ENCODE results near the gene TAF10. TPM values are rescaled to one million over a fixed set of nuclear protein-coding genes. Genes with fewer than 3 reads are reported as not detected.

The TAF10 gene
- total RNA-seq, 1 donor from 2014 or later, result 79.4 TPM

DNA sequence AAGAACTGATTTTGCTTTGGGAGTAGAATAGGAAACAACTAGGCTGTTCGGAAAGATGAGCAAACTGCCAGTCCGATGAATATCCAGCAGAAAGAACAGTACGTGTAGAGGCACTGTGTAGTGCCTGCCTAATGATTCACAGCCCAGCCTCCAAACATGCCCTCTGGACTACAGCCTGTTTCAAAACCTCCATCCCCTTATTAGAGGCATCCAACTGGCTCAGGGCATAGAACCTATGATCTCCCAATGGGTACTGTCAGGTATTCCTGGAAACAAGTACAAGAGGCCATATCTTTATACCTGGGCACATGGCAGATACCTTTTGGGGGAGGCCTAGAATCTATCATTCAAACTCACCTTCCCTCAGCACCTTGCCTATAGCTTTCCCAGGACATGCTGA is 13.5 kb downstream of the TAF10 start:
- ATAC-seq (no peak), DNase-seq (ENCODE audit: low spot score) (no peak)
- intact Hi-C loops (cut with DNase I), result no loop called here

DNA sequence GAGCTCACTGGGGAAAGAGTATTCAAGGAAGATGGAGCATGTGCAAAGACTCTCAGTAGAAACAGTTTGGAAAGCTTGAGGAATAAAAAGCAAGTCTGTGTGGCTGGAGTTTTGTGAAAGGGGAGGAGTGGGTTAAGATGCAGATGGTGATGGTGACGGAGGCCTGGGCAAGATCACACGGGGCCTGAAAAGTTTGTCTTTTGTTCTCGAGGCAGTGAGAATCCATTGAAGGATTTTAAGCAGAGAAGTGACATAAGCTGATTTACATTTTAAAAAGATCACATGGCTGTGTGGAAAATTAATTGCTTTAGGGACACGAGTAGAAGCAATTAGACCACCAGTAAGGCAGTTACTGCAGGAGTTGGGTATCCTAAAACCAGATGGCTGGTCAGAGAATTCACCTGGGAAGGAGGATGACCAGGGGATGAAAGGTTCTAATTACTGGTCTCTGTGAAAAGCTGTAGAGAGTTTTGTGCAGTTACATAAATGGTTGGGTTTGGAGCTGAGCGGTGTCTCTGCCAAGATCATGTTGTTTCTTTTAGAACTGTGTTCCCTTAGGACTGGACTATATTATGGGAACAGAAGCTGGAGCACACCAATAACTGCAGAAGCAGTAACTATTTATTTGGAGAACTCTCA is 15.7 kb downstream of the TAF10 start:
- intact Hi-C loops (cut with DNase I), result no loop called here
- DNase-seq (ENCODE audit: low spot score), result no peak
- peak; percentile 85 for ATAC-seq

DNA sequence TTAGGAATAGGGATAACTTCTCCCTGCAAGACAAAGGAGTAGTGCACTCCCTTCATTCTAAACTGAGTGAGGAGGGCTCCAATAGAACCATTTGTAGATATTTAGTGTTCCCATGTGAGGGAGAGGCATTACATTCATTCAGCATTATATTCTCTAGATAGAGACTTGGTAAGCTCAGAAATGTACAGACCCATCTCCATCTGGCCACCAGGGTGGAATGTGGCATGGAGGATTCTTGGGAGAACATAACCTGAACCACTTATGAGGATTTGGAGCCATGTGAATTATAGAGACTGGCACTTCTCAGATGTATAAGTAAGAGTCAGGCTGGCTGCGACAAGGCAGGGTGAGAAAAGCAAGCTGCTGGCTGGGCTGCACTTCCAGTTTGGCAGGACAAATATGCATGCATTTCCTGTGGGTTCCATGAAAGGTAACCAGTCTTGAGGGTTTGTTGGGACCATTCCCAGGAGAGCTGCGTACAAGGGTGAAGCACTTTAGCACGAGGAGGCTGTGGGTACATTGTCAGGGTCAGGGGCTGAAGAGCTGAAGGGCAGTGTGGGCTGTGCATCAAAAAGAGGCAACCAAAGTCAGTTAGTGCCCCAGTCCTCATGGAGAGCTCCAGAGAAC is 17.8 kb downstream of the TAF10 start:
- intact Hi-C loops (cut with DNase I), result no loop called here
- ATAC-seq, result no peak

DNA sequence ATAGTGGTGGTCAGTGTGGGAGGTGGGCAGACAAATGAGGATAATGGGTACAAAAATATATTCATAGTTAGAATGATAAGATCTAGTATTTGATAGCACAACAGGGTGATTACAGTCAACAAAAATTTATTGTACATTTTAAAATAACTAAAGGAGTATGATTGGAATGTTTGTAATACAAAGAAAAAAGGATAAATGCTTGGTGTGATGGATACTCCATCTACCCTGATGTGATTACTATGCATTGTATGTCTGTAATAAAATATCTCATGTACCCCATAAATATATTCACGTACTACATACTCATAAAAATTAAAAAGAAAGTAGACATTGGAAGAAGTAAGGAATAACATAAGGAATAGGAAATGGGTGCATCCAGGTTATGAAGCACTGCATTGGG is 24.0 kb downstream of the TAF10 start:
- no peak for ATAC-seq
- DNase-seq (ENCODE audit: low spot score), result no peak
- intact Hi-C loops (cut with DNase I), result no loop called here

More for the DNA sequence above, 17.8 kb downstream of the TAF10 start:
- DNase-seq (ENCODE audit: low spot score), result no peak

DNA sequence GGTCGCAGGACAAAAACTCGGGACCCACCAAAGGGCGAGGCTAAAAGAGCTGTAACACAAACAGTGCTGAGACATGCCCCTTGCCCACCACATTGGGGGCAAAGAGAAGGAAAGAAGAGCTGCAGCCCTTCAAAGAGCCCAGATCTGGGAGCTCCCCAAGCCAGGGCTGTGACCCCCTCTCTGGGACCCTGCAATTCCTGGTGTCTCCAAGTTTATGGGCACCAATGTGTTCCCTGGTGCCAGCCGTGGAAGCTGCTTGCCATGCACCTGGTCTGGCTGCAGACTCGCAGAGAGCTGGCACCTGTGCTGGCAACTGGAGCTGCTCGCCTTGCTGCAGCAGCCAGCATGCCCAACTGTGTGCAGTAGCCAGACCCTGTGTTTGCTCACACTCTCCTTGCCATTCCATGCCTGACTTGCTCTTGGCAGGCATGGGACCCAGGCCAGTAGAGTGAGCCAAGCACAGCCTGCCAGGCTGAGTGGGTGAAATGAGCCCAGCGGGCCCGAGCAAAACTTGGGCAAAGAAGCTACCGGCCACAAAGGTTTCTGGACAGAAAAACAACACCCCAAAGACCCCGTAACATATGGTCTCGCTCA is 24.6 kb downstream of the TAF10 start:
- ATAC-seq, result no peak
- no peak for DNase-seq (ENCODE audit: low spot score)
- intact Hi-C loops (cut with DNase I), result no loop called here

DNA sequence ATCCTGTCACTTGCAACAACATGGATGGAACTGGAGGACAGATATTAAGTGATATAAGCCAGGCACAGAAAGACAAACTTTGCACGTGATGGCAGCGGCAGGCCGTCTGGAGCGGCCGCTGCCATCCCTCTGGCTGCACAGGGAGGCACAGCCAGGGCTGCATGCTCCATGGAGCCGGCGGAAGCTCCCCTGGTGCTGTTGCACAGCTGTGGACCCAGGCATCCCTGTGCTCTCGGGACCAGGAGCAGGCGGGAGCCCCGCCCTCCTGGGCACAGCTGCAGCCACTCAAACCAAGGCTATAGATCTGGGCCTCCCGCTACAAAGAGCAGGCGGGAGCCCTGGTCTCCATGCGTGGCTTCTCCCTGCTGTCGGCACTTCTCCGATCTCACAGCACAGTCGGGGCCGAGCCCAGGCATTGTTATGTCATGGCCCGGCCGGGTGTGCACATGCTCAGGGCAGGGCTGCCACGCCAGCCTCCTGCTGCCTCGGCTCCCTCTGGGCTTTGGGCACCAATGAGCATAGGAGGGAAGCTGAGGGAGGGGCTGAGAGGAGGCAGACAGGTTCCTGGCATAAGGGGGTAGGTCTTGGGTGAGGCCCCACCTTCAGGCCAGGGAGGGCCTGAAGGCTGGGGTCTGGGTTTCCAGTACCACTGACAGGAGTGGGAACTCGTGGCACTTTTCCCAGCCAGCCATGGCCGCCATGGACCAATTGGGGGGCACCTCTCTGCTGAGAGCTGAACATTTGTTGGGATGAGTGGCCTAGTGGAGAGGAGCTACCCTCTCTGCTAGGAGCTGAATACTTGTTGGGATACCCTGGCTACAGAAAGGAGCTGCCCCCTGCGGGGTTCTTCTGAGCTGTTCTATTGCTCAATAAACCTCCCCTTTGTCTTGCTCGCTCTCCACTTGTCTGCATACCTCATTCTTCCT is 25.3 kb downstream of the TAF10 start:
- ATAC-seq (peak; percentile 41), DNase-seq (ENCODE audit: low spot score) (no peak)

DNA sequence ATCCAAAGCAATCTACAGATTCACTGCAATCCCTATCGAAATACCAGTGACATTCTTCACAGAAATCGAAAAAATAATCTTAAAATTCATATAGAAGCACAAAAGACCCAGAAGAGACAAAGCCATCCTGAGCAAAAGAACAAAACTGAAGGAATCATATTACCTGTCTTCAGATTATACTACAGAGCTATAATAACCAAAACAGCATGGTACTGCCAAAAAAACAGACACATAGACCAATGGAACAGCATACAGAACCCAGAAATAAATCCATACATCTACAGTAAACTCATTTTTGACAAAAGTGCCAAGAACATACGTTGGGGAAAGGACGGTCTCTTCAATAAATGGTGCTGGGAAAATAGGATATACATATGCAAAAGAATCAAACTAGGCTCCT is 27.5 kb downstream of the TAF10 start:
- DNase-seq (ENCODE audit: low spot score) (no peak), ATAC-seq (no peak)
- intact Hi-C loops (cut with DNase I), result no loop called here

More for the DNA sequence above, 25.3 kb downstream of the TAF10 start:
- intact Hi-C loops (cut with DNase I), result no loop called here

DNA sequence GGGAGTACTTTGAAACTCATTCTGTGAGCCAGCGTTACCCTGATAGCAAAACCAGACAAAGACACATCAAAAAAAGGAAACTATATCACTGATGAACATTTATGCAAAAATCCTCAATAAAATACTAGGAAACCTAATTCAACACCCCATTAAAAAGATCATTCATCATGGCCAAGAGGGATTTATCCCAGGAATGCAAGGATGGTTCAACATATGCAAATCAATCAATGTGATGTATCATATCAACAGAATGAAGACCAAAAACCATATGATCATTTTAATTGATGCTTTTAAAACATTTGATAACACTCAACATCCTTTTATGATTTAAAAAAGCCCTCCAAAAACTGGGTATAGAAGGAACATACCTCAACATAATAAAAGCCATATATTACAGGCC is 28.4 kb downstream of the TAF10 start:
- ATAC-seq (no peak), DNase-seq (ENCODE audit: low spot score) (no peak)
- intact Hi-C loops (cut with DNase I), result no loop called here

DNA sequence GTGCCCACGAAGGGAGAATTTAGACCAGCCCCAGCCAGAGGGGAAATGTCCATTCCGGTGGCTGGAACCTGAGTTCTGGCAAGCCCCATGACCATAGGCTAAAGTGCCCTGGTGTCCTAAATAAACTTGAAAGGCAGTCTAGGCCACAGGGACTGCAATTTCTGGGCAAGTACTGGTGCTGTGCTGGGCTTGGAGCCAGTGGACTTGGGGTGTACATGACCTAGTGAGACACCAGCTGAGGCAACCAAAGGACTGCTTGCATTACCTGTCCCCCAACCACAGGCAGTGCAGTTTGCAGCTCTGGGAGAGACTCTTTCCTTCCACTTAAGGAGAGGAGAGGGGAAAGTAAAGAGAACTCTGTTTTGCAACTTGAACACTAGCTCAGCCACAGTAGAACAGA is 32.3 kb downstream of the TAF10 start:
- DNase-seq (ENCODE audit: low spot score) (no peak), ATAC-seq (no peak)
- intact Hi-C loops (cut with DNase I), result no loop called here

DNA sequence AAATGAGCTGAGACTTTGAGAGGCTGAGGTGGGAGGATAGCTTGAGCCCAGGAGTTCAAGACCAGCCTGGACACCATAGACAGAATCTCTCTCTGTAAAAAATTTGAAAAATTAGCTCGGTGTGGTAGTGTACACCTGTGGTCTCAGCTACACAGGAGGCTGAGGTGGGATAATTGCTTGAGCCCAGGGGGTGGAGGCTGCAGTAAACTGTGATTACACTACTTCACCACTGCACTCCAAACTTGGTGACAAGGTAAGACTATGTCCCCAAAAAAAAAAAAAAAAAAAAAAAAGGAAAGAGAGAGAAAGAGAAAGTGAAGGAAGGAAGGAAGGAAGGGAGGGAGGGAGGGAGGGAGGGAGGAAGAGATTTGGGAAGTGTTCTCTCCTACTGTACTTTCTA is 33.9 kb downstream of the TAF10 start:
- ATAC-seq (no peak), DNase-seq (ENCODE audit: low spot score) (no peak)
- intact Hi-C loops (cut with DNase I), result no loop called here

DNA sequence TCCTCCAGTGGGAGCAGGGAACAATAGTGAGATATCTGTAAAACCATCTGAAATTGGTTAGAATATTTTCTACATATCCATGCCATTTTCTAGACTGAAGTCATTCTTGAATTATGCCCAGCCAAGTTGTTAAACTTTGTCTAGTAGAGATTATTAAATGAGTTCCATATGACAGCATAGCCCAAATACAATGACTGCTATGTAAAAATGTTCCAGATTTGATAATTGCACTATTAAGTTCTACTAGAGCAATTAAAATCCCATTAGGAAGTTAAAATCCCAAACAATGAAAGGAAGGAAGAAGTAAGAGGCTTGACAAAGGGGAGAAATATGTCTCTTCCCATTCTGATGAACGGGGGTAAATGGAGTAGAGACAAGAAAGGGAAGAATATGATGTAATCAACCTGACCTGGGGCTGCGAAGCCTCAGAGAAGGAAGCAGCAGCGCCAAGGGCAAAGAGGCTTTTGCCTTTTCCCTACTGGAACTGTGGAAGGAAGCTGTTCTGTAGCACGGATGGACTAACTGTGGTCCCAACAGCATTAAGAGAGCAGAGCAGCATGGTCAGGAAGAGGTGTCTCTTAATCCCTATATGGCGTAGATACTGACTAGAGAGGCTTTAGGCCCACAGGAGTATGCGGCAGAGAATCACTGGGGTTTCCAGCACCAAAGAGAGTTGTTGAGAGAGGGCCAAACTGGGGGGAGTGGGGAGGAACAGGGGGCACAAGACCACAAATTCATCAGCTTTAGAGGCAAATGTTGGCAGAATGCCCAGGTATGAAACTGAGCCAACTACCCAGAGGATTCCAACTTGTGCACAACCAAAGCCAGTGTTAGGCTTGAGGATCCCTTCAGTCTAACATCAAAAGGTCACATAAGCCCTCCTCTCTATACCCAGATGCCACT is 35.3 kb downstream of the TAF10 start:
- ATAC-seq (peak; percentile 88), DNase-seq (ENCODE audit: low spot score) (peak; percentile 78)
- intact Hi-C loops (cut with DNase I), result no loop called here

DNA sequence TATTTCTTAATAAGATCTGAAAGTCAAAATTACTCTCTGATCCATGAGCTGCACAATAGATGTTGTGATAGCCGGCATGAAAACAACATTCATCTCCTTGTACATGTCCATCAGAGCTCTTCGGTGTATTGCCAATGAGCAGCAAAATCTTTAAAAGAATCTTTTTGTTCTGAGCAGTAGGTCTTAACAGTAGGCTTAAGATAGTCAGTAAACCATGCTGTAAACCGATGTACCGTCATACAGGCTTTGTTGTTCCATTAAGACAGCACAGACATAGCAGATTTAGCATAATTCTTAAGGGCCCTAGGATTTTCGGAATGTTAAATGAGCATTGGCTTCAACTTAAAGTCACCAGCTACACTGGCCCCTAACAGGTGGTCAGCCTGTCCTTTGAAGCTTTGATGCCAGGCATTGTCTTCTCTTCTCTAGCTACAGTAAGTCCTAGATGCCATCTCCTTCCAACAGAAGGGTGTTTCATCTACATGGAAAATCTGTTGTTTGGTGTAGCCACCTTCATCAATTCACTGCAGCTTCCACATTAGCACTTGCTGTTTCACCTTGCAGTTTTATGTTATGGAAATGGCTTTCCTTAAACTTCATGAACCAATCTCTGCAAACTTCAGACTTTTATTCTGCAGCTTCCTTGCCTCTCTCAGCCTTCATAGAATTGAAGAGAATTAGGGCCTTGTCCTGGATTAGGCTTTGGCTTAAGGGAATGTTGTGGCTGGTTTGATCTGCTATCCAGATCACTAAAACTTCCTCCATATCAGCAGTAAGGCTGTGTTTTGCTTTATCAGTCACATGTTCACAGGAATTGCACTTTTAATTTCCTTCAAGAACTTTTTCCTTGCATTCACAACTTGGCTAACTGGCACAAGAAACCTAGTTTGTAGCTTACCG is 37.0 kb downstream of the TAF10 start:
- intact Hi-C loops (cut with DNase I), result no loop called here
- DNase-seq (ENCODE audit: low spot score) (no peak), ATAC-seq (no peak)

DNA sequence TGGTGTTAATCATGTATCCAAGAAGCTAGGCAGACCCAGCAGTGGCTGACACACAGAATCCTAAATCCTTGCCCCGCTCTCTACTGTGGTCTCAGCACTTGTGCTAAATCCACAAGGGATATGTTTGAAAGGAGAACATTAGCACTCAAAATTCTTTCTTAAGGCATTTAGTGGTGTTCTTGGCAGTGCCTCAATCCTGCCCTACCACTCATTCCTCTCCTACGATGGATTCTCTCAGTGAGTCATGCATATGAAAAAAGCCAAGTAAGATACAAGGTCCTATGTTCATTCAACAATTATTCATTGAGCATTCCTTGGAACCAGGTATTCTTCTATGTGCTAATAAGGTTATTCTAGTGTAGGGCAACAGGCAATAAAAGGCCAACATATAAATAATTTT is 39.8 kb downstream of the TAF10 start:
- ATAC-seq (no peak), DNase-seq (ENCODE audit: low spot score) (no peak)
- intact Hi-C loops (cut with DNase I), result no loop called here

DNA sequence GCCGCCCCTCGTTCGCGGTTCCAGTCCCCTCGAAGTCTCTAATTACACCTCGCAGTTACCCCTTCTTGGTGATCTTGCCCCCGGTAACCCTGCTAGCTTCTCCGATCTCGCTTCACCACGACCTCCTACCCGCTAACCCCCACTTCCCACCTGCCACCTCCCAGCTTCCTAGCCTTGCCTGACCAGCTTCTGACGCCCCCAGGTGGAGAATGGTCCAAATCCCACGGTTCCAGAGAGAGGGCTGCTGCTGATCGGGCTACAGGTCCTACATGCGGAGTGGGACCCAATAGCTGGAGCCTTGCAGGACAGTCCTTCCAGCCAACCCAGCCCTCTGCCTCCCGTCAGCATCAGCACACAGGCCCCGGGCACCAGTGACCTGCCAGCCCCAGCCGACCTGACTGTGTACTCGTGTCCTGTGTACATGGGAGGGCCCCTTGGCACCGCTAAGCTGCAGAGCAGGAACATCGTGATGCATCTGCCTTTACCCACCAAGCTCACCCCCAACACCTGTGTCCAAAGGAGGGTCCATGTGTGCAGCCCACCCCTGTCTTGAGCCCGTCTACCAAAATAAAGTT is 40.5 kb downstream of the TAF10 start:
- DNase-seq (ENCODE audit: low spot score), result no peak
- intact Hi-C loops (cut with DNase I), result no loop called here
- ATAC-seq, result no peak

DNA sequence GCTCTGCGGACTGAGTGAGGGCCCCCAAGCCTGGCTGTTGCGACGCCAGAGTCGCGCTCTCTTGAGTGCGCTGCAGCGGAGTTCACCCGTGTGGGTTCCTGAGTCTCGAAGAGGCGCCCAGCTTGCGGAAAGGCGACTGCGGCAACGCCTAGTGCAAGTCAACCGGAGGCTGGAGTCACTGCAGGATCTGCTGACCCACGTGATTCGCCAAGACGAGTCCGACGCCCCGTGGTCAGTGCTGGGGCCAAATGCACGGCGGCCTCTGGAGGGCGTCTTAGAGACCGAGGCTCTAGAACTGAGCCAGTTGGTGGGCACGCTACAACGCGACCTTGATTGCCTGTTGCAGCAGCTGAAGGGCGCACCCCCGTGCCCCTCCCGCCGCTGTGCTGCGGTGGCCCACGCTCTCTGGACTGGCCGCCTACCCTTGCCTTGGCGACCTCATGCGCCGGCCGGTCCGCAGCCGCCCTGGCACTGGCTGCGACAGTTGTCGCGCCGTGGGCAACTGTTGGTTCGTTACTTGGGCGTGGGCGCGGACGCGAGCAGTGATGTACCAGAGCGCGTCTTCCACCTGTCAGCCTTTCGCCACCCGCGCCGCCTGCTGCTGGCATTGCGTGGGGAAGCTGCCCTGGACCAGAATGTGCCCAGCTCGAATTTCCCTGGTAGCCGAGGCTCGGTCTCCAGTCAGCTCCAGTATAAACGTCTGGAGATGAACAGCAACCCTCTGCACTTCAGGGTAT is 41.2 kb downstream of the TAF10 start:
- DNase-seq (ENCODE audit: low spot score) (no peak), ATAC-seq (no peak)
- intact Hi-C loops (cut with DNase I), result no loop called here

DNA sequence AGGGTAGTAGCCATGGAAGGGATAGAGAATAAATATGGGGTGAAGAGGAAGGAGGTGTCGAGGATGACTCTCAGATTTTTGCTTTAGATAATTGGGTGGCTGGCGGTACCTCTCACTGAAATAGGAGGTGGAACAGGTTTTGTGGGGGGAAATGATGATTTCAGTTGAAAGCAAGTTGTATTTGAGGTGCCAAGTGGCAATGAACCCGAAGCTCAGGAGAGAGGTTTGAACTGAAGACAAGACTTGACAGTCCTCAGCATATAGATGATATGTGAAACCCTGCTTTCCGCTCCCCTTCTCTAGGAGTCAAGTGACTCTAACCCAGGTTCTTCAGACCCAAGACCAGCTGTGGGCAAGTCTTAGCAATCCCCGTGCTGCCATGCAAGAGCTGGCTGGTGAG is 42.3 kb downstream of the TAF10 start:
- no peak for ATAC-seq
- intact Hi-C loops (cut with DNase I), result no loop called here
- DNase-seq (ENCODE audit: low spot score), result no peak

All from sciatic nerve (tissue), 2 donors.